GM19463 (cell line): ENCODE measurements around the gene CRADD.

Experiments used
- ATAC-seq: cut with Tn5 transposase; IDR thresholded peaks from one replicate; pipeline ENCODE4 v1.9.1; 2021; ENCODE audit warnings: mild to moderate bottlenecking, moderate library complexity; ENCODE audit not compliant: unreplicated experiment

CRADD gene

DNA sequence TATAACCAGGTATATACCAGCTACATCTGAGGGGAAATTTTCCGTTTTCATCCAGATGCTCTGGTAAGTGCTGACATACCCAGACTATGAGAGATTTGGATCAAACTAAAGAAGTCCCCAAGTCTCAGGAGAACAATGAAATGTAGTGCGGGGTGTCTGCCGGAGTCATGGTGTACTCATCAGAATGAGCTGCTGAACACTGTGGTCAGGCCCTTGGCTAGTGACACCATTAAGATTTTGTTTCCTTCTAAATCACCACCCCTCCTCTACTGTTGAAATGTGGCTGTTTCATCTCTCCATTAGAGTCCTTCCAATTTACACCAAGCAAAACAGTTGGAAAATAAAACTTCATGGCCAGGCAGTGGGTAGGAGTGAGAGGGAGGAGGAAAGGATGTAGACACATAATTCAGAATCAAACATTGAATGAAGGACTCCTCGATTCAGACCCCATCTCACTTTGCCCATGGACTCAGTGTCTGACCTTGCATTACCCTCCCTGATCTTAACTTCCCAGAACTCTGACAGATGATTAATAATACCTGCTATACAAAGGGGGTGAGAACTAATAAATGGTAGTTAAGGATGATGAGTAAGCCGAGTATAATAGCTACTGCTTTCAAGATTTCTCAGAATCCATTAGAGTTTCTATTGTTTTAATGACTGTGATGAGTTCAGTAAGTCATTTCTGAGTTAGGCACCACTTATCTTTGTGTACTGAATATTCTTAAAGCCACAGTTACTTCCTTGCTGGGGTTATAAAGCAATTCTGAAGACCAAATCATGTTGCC, 127.4 kb downstream of the CRADD start:
- ATAC-seq, result no peak

DNA sequence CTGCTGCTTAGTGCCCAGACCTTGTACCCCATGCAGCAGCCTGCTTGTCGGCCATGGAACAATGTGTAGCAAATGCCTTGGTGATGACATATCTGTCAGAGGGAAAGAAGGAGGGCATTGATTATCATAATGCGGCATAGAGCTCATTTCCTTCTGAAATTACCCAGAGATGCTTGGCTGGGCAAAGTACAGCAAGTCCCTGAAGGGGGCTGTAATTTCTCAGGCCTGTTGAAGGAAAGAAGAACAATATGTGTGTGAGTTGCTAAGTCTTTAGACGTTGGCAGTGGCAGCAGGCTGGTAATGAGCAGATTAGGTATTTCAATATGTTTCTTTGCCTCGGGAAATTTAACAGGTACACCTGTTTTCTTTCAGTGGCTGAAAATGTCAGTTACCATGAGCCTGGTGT, 128.6 kb downstream of the CRADD start:
- ATAC-seq, result no peak

DNA sequence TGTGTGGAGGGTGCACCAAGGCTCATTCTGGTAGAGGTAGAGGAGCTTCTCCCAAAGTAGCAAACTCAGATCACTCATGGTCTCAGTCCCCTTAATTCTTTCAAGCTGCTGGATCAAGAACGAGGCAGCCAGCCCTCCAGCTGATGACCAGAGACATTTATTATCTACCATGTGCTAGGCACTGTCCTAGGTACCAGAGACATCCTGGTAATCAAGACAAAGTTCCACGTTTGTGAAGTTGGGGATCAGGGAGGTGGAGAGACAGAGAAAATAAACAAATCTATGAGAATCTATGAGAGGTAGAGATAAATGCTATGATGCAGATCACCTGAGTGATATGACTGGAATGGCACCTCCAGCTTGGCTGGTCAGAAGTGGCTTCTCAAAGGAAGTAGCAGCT, 130.2 kb downstream of the CRADD start:
- ATAC-seq, result no peak

DNA sequence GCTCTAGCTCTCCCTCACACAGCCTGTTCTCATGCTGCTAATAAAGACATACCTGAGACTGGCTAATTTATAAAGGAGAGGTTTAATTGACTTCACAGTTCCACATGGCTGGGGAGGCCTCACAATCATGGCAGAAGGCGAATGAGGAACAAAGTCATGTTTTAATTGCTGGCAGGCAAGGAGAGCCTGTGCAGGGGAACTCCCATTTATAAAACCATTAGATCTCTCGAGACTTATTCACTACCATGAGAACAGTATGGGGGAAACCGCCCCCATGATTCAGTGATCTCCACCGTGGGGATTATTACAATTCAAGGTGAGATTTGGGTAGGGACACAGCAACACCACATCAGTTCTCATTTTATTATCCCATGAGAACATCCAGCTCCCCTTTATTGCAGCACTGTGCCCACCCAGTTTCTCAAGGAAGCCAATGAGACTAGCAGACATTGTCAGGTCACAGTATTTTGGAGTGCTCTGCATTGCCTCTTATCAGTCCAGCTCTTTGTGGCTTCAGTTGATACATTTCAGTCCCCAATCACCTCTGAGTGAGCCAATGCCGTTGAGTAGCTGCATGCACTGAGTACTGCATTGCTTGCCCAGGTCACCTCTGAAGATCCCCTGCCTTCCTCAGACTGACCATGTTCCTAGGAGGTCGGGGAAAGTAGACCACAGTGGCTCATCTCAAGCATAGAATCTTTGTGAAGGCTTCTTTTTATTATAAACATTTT, 131.2 kb downstream of the CRADD start:
- ATAC-seq, result no peak

DNA sequence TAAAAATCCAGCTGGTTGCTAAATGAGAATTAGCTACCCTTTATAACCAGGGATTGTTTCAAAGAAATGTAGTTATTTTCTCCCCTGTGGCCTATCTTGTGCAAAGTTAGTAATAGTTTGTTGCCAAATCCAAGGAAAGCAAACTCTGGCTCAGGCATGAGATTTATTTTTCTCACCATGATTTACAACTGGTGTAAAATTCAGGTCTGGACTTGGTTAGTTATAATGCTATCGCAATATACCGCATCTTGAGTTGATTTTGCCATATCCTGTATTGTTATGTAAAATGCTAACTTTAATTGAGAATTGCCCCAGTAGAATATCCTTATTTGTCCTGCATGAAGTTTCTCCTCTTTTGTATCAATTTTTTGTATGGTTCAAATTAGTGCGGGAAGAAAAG, 135.5 kb downstream of the CRADD start:
- ATAC-seq, result no peak

DNA sequence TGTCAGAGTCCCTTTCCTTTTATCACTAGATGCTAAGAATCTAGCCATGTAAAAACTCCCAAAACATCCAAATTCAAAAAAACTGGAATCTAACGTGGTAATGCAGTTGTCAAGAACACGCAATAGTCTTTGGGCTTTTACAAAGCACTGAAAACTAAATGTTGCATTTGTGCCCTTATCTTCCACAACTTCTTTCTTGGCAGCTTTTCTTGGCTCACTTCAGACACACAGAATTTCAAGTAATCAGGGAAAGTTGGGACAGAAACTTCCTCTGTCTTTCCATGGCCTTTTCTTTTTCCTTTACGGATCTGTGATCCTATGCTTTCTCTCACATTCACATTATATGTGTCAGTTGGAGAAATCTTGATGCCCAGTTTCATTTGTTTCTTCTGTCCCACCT, 136.0 kb downstream of the CRADD start:
- no peak for ATAC-seq

DNA sequence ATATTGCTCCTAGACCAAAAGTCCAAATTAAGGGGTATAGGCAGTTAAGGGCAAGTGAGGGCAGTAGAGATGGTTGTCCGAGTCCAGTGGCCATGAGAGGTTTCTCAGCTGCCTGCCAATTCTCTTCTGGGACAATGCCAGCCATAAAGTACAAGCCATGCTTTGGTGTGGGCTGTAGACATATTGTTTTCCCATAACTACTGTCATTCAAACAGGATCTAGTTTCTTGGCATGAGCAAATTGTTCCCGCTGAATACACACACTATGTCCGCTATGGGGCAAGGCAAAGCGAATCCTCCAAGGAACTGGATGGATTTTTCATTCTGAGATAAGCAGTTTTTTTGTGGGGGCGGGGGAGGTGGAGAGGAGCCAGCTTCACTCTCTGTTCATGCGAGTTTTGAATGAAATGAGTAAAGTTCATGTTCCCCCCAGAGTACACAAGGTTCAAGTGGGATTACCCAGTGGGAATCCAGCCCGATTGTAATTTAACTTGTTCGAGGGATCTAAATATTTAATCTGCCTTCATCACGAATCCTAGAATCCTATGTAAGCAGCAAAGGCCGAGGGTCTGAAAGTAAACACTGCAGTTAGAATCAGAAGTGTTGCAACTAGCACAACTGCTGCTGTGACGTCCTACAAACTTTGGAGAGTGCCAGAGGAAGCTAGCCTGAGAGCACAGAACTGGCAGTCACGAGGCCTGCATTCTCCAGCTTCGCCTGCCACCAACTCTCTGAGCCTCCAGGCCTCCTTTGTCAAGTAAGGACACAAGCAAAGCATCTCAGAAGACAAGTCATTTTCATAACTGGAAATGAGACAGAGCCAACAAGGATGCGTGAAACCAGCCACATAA, 137.0 kb downstream of the CRADD start:
- no peak for ATAC-seq

DNA sequence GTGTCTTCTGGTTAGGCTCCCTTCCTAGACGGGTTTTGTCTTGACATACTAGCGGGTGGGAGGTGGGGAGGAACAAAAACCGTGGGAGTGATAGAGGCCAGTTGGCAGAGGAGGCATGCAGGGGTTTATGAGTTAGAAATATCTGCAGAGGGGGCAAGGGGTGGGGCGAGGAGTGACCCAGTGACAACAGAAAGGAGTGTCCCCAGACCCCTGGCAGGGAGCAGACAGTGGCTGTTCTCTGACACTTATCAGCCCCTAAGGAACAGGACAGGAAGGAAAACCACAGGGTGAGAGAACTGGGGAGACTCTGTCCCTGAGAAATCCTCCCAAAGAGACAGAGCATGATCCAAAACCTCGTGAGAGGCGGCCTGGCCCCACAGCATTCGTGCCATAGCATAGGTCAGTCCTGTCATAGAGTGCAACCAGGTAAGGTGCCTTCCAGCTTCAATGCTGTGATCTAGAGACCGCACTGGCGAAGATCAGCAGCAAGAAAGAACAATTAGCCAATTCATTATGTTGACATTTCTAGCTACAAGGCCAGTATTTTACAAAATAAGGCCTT, 141.4 kb downstream of the CRADD start:
- ATAC-seq, result no peak

DNA sequence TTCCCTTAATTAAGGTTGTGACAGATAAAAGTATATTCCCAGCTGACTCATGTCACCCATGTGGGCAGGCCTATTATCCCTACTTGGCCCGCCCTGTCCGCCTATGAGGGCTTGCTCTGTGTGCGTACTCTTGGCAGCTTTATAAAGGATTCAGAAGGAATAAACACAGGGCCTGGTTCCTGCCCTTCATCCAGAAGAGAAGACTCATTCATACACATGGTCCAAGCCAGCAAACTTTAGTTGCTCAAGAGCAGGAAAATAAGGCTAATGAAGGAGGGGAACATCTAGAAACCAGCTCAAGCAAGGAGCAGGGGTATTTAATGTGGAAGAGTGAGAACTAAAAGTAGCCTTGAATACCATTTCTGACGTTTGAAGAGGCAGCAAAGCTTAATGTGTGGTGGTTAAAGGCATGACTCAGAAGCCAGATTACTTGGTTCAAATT, 141.9 kb downstream of the CRADD start:
- no peak for ATAC-seq

DNA sequence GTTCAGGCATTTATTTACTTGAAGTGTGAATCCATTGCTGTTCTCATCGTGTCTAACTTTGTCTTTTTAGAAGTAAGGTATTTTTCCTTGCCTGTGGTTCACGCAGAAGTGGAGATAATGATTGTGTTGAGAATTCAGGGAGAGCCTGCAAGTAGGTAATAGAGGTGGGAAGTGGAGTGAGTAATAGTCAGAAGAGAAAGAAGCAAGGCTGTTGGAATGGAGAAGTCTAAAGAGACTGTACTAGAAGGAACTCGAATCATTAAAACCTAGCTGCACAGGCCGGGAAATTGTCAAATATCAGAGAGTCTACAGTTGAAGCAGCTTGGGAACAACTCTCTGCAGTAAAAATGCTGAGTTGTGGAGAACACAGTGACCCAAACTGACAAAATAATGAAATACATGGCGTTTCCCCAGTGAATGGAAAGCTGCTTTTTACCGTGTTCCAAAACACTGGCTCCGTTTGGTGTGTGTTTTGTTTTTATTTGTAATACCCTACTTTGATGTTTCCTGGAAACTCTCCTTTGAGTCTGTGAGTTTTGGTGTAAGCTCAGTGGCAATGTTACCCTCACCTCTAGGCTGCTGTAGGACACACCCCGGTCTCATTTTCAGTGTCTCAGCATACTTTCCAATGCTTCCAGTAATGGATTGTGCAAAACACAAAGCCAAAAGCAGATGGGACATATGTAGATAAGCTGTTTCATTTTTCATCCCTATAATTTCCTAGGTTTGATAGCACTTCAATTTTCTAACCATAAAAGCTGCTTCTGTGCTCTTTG, 146.6 kb downstream of the CRADD start:
- ATAC-seq, result no peak

DNA sequence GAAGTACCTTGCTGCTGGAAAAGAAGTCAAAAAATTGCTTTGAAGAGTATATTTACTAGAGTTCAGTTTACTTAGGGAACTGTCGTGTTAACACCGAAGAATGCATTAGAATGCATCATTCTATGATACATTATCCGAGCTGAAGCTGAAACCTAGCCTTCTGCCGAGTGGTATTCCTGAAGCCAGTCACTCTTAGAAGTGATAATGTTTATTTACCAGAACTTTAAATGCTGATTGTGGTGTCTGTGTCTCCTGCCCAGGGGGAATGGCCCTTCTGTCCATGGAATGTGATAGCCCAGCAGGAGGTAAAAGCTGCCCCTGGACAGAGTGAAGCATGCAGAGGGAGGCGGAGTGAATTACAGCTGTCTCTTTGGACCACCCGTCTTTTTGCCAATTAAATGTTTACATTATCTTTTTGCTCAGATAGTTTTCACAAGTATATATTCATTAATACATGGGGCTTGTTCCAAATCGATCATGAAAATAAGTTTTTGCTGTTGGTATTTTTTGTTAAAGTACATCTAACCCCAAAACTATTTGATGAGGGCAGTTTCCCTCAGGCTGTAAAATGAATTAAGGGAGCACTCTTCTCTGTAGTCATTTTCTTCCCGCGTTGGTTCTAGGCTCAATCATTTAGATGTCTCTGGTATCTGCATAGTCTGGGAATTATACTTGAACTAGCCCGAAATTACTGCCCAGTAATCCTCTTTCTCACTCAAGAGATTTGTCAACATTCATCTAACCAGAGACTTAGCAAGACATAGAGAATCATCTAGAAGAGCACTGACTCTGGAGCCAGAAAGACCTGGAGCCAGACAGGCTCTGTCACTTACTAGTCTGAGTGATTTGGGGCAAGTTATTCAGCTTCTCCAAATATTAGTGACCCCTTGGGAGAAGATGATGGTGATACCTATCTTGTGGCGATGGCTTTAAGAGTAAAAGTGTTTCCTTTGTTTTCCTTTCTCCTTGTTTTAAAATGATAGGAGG, 147.6 kb downstream of the CRADD start:
- no peak for ATAC-seq

DNA sequence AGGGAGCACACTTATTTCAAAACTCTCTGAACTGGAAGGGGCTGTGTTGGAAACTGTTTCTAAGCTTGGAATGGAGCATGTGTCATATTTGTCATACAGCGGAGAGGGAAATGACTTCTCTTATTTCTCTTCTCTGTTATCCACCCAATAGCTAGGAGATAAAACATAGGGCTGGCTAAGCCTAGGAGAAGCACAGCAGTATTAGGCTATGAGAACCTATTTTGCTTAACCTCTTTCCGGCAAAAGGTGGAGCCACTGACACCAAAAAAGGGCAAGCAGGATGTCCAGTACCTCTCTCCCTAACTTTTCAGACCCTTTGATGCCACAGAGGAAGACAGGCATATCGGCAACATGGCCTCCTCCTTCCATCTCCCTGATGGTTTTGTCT, 148.3 kb downstream of the CRADD start:
- ATAC-seq, result no peak

DNA sequence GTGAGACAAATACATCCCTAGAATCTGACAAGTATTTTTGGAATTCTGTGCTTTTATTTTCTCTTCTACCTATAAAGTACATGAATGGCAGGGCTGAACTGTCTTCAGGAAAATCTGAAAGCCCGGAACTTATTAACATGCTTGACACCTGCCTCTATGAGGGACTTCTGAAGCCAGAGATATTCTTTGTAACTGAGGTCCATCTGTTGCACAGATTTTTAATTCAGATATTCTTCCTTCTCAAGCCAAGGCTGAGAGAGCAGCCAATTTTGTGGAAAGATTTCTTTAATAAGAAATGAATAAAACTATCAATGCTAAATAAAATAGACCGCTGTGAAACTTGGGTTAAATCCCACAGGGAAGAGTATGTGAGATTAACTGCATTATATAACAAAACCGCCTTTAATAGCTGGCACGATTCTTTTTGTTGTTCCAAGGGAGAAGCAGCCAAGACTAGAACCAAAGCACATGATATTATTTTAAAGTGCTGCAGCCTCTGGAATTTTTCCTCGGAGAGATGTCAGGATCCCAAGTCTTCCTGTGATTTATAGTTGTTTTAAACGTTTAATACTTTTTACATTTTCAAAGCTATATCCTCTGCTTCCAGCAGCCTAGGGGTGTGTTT, 148.9 kb downstream of the CRADD start:
- ATAC-seq, result no peak

DNA sequence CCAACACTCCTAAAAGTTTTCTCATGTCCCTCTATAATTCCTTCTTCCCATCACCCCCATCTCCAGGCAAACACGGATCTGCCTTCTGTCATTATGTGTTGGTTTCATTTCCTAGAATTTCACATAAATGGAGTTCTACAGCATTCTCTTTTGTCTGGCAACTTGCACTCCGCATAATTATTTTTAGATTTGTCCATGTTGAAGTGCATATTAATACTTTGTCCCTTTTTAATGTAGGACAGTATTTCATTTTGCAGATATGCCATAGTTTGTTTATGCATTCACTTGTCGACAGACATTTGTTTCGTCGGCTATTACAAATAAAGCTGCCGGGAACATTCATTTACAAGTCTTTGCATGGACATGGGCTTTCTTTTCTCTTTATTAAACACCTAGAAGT, 150.0 kb downstream of the CRADD start:
- no peak for ATAC-seq

DNA sequence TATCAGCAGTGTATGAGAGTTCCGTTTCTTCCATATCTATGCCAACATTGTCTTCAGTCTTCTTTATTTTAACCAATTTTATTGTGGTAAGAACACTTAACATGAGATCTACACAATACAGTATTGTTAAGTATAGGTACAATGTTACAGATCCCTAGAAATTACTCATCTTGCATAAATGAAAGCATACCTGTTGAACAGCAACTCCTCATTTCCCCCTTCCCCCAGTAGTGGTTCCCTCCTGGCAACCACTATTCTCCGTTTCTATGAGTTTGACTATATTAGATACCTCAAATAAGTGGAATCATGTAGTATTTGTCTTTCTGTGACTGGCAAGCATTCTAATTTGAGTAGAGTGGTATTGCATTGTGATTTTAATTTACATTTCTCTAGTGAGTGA, 150.5 kb downstream of the CRADD start:
- no peak for ATAC-seq

DNA sequence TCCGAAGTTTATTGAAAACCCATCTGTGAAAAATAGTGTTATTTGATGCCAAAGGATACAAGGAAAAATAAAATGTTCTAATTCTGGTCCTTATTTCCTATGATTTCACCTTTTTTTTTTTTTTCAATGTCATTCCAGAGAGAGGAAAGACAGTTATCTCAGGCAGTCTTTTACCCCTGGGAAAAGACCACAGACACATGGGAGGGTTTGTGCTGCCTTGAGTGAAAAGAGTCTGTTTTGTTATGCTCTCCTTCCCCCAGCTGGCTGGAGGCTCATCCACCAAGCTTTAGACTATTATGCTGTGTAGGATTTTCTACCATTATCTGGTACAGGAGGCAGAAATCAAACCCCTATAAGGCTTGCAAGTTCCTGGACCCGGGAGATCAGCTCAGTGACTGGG, 151.8 kb downstream of the CRADD start:
- ATAC-seq, result no peak

DNA sequence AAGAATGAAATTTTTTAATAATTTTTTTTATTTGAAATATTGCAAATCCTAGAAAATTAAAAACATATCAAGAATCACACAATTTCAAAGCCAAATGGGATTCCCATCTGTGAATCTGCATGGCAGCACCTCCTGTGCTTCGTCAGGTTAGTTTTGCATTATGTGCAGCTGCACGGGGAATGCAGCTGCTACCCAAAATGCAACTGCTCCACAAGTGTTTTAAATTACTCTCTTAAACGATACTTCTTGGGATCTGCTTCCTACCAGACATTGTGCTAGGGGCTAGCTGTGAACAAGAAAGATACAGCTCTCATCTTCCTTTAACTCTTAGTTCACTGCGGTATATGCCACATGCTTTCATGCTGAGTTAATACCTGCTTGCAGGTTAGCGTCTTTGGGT, 154.2 kb downstream of the CRADD start:
- no peak for ATAC-seq

DNA sequence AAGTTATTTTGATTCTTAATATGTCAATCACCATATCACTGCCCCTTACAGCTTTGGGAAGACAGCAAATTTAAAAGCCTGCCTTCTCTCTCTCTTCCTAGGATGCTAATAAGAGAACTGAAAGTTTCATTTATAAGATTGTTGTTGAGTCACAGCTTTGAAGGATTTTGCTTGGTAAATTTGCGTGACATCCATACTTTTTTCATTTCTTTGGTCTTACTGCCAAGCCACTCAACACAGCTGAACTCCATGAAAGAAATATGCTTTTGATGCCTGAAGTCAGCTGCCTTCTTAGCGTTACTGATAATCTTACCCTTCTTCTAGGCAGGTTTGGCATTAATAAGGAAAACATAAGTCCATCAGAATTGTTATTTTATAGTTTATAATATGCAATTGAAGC, 155.0 kb downstream of the CRADD start:
- no peak for ATAC-seq

DNA sequence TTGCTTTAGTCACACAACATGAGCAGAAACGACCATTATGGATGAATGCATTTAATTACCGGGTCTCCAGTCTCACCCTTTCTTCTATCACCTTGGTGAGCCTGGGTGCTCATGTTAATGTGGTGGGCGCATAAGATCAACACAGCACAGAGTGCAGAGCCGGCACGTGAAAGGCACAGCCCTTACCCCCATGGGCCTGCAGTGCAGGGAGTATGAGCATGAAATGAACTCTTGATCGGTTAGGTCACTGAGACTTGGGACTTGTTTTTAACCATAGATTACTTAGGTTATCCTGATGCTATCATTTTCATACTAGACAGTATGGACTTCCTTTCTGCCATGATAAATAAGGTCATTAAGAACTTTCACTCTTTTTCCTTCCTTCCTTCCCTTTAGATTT, 156.8 kb downstream of the CRADD start:
- ATAC-seq, result no peak
